ENCODE measurements around the gene TMPRSS2. TPM values are rescaled to one million over a fixed set of nuclear protein-coding genes. Genes with fewer than 3 reads are reported as not detected.

The TMPRSS2 gene
- total and polyA plus RNA-seq, 12 donors = under 0.01 to 0.61 (median 0.17) TPM; not detected in 7

- Histone ChIP-seq H3K27ac (no peak overlapping the region), H3K27me3 (no peaks in the 10 kb centered on the region), H3K9me3 (replicated peaks in 1 of 3) (no peaks in the 10 kb centered on the region), H3K36me3 (replicated peaks in 1 of 2) (no peaks in the 10 kb centered on the region), H3K4me3 (no peak overlapping the region), H3K4me1 (replicated peaks in 1 of 2) (no peaks in the 10 kb centered on the region)
- 88 to 98% (median 92%) methylated on average over 5 to 6 of the region's 6 CpGs for WGBS, 4 donors
- no peak for DNase-seq
- intact Hi-C loops (cut with DNase I) = no loop called here
- no peak for TF ChIP-seq POLR2A (IDR thresholded peaks at IDR 0.05)
- TF ChIP-seq CTCF (IDR thresholded peaks at IDR 0.05) = no peak
Measured at GRCh38 chr21:41458121-41458520, 49.8 kb downstream of the TMPRSS2 start.

GRCh38 chr21:41453761-41454160, 54.2 kb downstream of the TMPRSS2 start:
- H3K27me3 ChIP-seq = no peaks in the 10 kb centered on the region
- WGBS, 4 donors = 58 to 89% (median 63%) methylated on average over 3 of the region's 3 CpGs
- H3K9me3 ChIP-seq (replicated peaks in 1 of 3) = no peaks in the 10 kb centered on the region
- intact Hi-C loops (cut with DNase I) = no loop called here
- DNase-seq = no peak
- H3K4me1 ChIP-seq (replicated peaks in 1 of 2) = no peaks in the 10 kb centered on the region
- no peak overlapping the region for H3K4me3 ChIP-seq
- no peak overlapping the region for H3K27ac ChIP-seq
- TF ChIP-seq CTCF (IDR thresholded peaks at IDR 0.05) = no peak
- no peak for TF ChIP-seq POLR2A (IDR thresholded peaks at IDR 0.05)
- H3K36me3 ChIP-seq (replicated peaks in 1 of 2) = no peaks in the 10 kb centered on the region

- H3K4me3 ChIP-seq = no peak overlapping the region
- no peak for TF ChIP-seq POLR2A (IDR thresholded peaks at IDR 0.05)
- no peak for TF ChIP-seq CTCF (IDR thresholded peaks at IDR 0.05)
- no peaks in the 10 kb centered on the region for H3K36me3 ChIP-seq (replicated peaks in 1 of 2)
- no peaks in the 10 kb centered on the region for H3K27me3 ChIP-seq
- intact Hi-C loops (cut with DNase I) = no loop called here
- H3K9me3 ChIP-seq (replicated peaks in 1 of 3) = no peaks in the 10 kb centered on the region
- no peaks in the 10 kb centered on the region for H3K4me1 ChIP-seq (replicated peaks in 1 of 2)
- H3K27ac ChIP-seq = no peak overlapping the region
- WGBS, 4 donors = 89 to 98% (median 96%) methylated on average over 3 of the region's 3 CpGs
- no peak for DNase-seq
Measured at GRCh38 chr21:41453198-41453597, 54.8 kb downstream of the TMPRSS2 start.

GRCh38 chr21:41451753-41452676, 55.9 kb downstream of the TMPRSS2 start:
- Histone ChIP-seq H3K36me3 (replicated peaks in 1 of 2) (peaks cover 0 to 5% of the 10 kb centered on the region in 2 donors), H3K4me1 (replicated peaks in 1 of 2) (no peaks in the 10 kb centered on the region), H3K4me3 (no peak overlapping the region), H3K27ac (no peak overlapping the region), H3K27me3 (no peaks in the 10 kb centered on the region), H3K9me3 (replicated peaks in 1 of 3) (no peaks in the 10 kb centered on the region)
- intact Hi-C loops (cut with DNase I) = no loop called here
- DNase-seq = no peak
- WGBS, 4 donors = 85 to 89% (median 85%) methylated on average over 16 of the region's 16 CpGs
- TF ChIP-seq CTCF (IDR thresholded peaks at IDR 0.05) = no peak
- no peak for TF ChIP-seq POLR2A (IDR thresholded peaks at IDR 0.05)

All from adrenal gland (tissue), 12 donors.